GM19395 (cell line): ENCODE measurements around the gene NRXN3.

Experiments
- ATAC-seq: cut with Tn5 transposase; IDR thresholded peaks from one replicate; pipeline ENCODE4 v1.9.1; 2021; ENCODE audit warnings: mild to moderate bottlenecking, moderate library complexity; ENCODE audit not compliant: unreplicated experiment

Gene NRXN3

DNA sequence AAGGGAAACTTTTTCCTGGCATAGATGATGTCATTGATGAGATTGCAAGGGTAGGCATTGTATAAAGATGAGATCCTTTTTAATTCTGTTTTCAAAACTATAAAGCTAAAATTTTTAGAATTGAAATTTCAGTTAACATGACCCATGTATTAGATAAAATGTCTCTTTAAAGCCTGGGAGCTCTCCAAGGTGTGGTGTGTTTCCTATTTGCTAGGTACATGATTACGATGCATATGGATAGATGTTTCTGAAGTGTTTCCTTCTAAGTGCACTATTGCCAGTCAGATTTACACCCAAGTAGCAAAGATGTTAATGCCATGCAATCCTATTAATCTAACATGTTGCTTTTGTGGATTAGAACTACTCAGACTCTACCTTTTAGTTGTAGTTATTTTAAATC is 1206.4 kb downstream of the NRXN3 start:
- ATAC-seq: no peak

- ATAC-seq: no peak
These were observed 1207.8 kb downstream of the NRXN3 start for GRCh38 chr14:79378020-79378419.

- no peak for ATAC-seq
These were observed 1209.1 kb downstream of the NRXN3 start for GRCh38 chr14:79379266-79379665.

DNA sequence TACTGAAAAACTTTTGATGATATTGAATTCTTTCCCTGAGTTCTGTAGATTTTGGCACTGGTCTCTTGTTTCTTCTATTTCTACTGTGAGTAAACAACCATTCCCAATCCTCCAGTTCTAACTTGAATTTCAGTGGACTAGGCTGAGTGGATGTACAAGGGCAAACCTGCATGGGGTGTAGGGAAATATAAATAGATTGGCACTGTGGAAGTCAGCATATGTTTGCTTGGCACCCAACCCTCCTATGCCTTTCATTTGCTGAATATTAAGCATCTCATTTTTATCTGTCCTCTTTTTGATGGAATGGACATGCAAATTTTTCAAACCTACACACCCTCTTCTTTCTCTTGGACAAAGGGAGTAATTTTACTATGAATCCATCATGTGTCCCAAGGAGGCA is 1212.9 kb downstream of the NRXN3 start:
- ATAC-seq: no peak

DNA sequence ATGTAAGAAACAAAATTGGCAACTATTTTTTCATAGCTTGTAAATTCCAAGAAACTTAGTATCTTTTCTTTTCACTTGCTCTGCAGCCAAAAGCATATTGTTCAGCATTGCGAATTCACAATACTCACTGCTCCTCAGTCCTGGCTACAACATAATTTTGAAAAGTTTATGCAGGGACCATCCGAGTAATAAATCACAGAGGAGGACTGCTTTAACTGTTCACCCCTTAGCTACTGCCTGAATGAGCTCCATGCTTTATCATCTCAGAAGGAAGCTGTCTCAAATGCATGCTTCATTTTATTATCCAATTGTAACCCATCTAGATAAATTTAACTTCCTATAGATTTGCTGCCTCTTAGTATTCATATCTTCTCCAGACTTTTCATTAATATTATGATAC is 1213.3 kb downstream of the NRXN3 start:
- no peak for ATAC-seq

GRCh38 chr14:79395061-79395460 is 1224.9 kb downstream of the NRXN3 start:
- ATAC-seq: no peak

- no peak for ATAC-seq
These were observed 1234.8 kb downstream of the NRXN3 start for GRCh38 chr14:79404874-79405511.

- no peak for ATAC-seq
These were observed 1235.3 kb downstream of the NRXN3 start for GRCh38 chr14:79405512-79405910.

- ATAC-seq: no peak
These were observed 1237.4 kb downstream of the NRXN3 start for GRCh38 chr14:79407572-79407971.

DNA sequence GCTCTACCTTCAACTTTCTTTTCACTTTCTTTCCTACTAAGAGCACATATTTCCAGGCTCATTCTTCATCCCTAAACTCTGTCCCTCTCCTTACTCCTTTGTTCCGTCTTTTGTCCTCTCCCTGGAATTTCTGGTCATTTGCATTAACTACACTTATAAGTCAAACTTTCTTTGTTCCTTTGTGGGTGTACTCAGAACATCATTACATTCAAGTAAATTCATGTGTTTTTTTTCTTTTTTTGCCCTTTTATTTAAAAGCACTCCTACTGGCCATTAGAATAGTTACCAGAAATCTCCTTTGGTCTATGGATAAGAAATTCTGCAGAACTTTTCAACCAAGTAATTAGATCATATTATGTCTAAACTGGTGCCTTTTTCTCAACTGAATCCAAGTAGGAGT is 1238.5 kb downstream of the NRXN3 start:
- no peak for ATAC-seq

DNA sequence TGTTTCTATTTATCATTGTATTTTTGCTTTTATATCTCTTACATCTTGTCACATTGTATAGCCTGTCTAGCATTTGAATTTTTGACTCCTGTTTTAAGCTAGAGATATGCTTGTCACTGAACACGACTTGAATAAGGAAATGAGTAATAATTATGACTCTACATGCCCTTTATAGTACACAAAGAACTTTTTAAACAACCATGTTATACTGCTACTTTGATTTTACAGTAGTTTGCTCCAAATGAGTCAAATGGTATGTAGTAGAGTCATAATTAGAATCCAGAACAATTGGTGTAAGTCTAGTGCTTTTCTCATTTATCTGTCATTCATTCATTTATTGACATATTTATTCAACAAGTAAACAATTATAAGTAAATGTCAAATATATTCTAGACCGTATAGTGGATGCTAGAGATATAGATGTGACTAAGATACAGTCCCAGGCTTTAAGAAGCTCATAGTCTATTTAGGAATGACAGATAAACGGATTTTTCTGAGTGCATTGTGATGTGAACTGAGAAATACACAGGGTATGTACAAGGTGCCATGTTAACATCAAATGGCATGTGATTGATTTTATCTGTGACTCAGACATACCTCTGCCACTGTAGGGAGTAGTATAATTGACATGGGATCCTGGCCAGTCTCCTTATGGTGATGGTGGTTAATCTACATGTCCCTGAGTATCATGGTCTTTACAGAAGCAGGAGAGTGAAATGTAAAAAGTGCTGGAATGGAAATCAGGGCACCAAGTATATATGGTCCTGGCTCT is 1241.4 kb downstream of the NRXN3 start:
- no peak for ATAC-seq

- ATAC-seq: no peak
These were observed 1242.6 kb downstream of the NRXN3 start for GRCh38 chr14:79412822-79413221.

- ATAC-seq: no peak
These were observed 1243.7 kb downstream of the NRXN3 start for GRCh38 chr14:79413734-79414428.

- no peak for ATAC-seq
These were observed 1245.6 kb downstream of the NRXN3 start for GRCh38 chr14:79415726-79416125.

GRCh38 chr14:79417961-79418360 is 1247.8 kb downstream of the NRXN3 start:
- no peak for ATAC-seq

DNA sequence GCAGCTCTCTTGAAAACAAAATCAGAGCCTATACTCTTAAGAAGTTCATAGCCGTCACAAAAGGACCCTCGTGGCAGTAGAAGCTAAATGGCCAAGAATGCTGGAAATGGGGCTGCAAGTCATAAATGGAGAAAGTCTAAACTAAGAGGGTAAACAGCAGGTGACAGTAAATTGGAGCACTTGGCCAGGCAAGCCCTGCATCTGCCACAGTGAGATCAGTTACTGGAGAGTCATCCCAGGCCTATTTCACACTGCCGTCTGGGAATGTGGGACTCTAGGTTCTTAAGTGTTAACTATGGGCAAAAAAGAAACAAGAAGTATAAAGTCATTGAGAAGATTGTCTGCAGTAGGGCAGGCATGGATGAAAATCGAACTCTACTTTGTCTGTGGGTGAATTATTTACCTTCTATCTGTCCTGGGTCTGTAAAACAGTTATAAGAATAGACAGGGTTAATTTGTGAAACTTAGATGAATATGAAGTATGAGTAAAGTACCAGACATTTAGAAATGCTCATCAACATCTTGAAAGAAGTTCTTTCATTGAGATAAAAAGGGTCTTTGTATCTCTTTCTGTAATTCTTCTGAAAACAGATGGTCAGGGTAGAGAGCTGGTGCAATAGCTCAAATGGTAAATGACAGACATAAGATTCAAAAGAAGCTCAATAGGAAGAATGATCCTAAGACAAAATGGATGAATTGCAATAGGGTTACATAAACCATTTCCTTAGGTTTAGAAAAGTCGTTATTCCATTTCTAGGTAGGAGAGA is 1248.7 kb downstream of the NRXN3 start:
- ATAC-seq: no peak

- ATAC-seq: no peak
These were observed 1249.6 kb downstream of the NRXN3 start for GRCh38 chr14:79419571-79420327.

DNA sequence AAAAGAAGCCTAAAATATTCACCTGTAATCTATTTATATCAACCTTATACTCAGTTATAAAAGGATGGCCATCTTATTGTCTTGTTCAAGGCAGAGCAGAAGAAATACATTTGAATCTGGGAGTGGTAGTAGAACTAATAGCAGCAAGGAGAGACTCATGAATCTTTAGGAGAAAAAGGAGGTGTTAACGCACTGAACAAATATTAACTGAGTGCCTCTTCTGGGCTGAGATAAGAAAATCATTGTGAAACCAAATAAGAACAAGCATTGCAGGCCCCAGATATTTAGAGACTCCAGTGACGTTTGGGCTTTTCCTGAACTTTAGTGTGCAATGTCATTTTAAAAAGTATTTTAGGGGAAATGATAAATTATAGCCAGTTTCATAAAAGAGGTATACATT is 1250.6 kb downstream of the NRXN3 start:
- no peak for ATAC-seq

DNA sequence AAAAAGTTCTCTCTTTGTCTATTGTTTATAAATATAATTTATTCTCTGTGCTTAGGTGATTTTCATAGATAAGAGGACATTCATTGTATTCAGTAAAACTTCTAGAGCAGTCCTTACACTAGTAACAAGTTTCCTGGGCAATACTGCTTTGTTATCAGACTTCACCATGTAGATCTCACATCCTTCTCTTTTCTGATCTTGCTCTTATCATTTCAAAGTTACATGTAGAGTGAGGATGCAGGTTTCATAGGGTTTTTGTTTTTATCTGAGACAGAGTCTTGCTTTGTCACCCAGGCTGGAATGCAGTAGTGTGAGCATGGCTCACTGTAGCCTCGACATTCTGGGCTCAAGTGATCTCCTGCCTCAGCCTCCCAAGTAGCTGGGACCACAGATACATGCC is 1251.6 kb downstream of the NRXN3 start:
- ATAC-seq: no peak

DNA sequence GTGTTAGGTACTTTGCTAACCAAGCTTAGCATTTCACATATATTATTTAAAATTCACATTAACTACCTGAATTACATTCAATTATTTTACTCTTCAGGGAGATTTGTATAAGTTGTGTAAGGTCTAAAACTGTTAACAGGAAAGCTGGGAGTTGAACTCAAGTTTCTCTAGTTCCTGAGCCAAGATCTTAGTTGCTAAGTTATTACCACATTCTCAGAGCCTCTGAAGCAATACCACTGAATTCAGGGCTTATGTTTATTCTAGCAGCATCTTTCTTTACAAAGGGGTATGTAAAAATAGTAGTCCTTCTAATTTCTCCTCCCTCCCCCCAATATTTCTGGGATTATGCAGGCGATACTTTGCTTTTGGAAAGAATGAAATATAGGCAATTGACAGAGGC is 1254.3 kb downstream of the NRXN3 start:
- no peak for ATAC-seq
